OCI-LY3 (cell line): ENCODE results near the gene BCAR3.

Experiments used
- EZH2phosphoT487 ChIP-seq: fragments of 200-600 bp; shearing (Covaris generic); IDR thresholded peaks from 2 replicates; pipeline ENCODE4 v1.6.1; 2018; ENCODE audit warnings: antibody characterized with exemption, mixed run types, low read depth
- TF ChIP-seq, protein P1 (sequence below): fragments of 200-600, 300-600 bp; sonication (generic); IDR thresholded peaks from 2 replicates; pipeline ENCODE4 v1.5.1; 2014; ENCODE audit warnings: antibody characterized with exemption, low read length, low read depth

DNA sequence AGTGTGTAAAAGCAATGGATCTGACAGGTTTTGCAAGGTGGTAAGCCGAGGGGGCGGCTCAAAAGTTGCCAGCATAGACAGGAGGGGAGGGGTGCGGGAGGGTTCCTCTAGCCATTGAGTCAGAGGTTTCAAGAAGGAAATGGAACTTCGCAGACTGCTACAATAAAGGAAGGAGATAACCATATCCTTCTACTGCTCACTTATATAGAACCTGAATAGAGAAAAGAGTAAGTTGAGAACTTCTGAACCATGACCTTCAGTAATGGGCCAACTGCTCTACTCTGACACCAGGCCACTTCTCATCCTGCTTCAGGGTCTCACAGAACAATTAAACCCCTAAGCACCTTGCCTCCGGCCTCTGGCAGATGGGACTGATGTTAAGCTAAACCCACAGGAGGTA is 26.3 kb upstream of the BCAR3 start:
- TF ChIP-seq, protein P1, sequence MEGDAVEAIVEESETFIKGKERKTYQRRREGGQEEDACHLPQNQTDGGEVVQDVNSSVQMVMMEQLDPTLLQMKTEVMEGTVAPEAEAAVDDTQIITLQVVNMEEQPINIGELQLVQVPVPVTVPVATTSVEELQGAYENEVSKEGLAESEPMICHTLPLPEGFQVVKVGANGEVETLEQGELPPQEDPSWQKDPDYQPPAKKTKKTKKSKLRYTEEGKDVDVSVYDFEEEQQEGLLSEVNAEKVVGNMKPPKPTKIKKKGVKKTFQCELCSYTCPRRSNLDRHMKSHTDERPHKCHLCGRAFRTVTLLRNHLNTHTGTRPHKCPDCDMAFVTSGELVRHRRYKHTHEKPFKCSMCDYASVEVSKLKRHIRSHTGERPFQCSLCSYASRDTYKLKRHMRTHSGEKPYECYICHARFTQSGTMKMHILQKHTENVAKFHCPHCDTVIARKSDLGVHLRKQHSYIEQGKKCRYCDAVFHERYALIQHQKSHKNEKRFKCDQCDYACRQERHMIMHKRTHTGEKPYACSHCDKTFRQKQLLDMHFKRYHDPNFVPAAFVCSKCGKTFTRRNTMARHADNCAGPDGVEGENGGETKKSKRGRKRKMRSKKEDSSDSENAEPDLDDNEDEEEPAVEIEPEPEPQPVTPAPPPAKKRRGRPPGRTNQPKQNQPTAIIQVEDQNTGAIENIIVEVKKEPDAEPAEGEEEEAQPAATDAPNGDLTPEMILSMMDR, result no peak
- no peak for TF ChIP-seq EZH2phosphoT487
